HG03342 (cell line): Measurements from ENCODE around the gene CCL26.
"Not testable (repeated sequence)": the region's sequence is repeated elsewhere in the genome, so short reads cannot be mapped to it uniquely, and the experiment has no call there.

Source experiments
- ATAC-seq: cut with Tn5 transposase; IDR thresholded peaks from one replicate; pipeline ENCODE4 v1.9.1; 2021; ENCODE audit warnings: mild to moderate bottlenecking, moderate library complexity; ENCODE audit not compliant: unreplicated experiment

The CCL26 gene

DNA sequence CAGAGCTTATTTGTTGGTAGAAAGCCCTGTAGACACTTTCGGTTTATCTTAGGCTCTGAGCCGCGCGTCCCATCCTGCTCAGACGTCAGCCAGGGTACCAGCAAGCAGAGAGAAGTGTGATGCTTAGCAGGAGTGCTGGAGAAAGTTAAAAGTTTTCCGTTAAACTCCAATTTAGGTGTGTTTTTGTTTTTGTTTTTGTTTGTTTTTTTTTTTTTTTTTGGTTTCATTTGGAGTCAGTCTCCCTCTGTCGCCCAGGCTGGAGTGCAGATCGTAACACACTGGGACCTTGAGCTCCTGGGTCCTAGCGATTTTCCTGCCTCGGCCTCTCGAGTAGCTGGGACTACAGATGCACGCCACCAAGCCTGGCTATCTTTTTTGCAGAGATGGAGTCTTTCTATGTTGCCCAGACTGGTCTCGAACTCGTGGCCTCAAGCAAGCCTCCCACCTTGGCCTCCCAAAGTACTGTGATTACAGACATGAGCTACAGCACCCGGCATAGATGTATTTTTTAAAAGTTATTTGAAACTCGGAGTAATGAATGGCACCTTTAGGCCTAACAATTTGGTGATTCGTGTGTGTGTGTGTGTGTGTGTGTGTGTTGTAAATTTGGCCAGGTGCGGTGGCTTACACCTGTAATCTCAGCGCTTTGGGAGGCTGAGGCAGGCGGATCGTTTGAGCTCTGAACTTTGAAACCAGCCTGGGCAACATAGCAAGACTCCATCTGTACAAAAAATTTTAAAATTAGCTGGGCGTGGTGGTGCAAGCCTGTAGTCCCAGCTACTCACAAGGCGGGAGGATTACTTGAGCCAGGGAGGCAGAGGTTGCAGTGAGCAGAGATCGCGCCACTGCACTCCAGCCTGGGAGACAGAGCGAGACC lies 32.0 kb downstream of the CCL26 start:
- no peak for ATAC-seq

DNA sequence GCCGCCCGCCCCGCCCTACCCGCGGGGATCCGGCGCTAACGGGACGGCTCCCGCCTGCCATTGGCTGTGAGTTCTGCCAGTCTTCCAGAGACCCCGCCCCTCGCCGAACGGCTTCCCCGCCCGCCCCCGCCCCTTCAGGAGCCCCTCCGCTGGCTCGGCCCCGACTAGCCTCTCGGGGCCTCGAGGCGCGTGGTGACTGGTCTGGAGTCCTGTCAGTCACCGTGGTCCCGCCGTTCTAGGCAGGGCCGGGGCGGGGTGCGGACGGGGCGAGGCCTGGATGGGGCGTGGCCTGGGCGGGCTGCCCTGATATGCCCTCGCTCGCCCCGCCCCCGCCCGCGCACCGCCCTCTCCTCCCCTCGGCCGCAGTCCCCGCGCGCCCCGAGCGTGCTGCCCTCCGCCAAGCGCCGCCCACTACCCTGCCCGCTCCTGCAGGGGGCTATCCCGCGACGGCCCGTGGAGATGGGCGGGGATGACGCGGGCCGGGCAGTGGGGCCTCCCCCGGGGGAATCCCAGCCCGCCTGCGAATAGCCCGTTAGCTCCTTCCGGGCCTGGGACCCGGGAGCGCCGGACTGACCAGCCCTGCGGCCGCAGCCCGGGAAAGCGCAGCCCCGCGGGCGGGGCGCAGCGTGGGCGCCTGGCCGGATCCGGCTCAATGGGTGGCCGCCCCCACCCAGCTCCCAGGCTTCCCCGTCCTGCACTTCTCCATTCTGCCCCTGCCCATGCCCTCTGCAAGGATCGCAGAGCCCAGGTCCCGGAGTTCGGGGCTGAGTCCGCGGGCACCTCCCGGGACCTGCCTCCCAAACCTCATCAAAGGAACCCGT lies 32.8 kb downstream of the CCL26 start:
- peak; percentile 95 for ATAC-seq

DNA sequence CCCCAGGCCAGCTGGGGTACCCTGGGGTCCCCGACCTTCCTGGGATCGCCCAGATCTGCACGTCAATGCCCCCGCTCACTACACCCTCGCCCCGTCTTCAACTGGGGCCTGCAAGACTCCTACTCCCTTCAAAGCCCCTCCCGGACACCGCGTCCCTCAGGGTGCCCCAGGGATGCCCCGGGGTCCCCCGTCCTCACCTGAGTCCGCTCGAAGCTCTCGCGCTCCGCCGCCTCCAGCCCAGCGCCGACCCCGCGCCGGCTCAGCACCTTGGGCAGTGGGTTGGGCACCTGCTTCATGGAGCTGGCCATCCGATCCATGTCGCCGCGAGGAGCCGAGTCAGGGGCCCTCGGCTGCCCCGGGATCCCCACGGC lies 33.4 kb downstream of the CCL26 start, which contains the start of gene HIP1:
TSS of gene HIP1 (minus strand) at position 338 of the 371 bp plus-strand sequence. CDS start at position 317, 21 bp downstream.
- ATAC-seq = no peak

GRCh38 chr7:75737856-75738603 lies 34.0 kb downstream of the CCL26 start:
- ATAC-seq = no peak

GRCh38 chr7:75735581-75736350 lies 36.2 kb downstream of the CCL26 start:
- ATAC-seq = no peak

GRCh38 chr7:75734586-75735458 lies 37.2 kb downstream of the CCL26 start:
- no peak for ATAC-seq

- no peak for ATAC-seq
Observed at GRCh38 chr7:75732764-75733630, 39.0 kb downstream of the CCL26 start.

DNA sequence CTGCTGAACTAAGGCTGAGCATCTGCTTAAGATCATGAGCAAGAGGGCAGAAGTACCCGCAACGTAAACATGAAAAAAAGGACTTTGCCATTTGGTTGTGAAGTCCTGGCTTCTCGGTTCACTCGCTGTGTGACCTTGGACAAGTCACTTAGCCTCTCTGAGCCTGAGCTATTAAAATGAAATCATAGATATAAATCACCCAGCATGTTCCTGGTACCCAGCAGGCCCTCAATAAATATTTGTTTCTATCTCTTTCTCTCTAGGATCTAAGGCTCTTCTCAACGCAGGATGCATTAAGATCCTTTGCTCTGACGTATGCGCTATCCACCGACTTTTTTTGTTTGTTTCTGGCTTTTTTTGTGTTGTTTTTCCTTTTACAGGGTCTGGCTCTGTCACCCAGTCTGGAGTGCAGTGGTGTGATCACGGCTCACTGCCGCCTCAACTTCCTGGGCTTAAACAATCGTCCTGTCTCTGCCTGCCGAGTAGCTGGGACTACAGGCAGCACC lies 39.9 kb downstream of the CCL26 start:
- ATAC-seq = no peak

GRCh38 chr7:75729851-75730274 lies 42.1 kb downstream of the CCL26 start:
- ATAC-seq = no peak

DNA sequence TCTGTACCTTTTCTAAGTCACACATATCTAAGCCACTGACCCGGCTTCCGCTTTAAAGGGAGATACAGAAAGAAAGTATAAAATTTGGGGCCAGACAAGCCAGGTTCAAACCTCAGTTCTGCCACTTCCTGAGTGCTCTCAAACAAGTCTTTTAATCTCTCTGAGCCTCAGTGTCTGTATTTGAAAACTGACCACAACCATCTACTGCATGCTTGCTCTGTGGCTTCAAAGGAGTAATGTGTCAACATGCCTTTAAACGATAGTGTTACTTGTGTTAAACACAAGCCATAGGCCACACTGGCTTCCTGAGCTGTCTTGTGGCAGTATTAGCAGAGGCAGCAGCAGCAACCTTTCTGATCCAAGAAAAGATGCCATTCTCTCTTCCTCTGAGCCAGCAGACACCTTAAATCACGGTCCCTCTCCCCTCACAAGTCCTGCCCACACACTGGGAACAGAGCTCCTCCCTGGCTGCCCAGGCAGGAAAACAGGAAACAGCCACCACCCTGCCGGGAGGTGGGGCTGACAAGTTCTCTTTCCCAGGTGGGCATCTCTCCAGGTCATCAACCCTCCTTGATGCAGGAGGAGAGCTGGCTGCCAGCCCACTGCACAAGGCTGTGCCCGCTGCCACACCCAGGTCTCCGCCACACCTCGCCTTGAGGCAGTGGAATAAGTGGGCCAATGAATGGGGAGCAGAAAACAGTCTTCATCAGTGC lies 44.0 kb downstream of the CCL26 start:
- ATAC-seq = no peak

- ATAC-seq = not testable (repeated sequence)
Observed at GRCh38 chr7:75727351-75727750, 44.7 kb downstream of the CCL26 start.

DNA sequence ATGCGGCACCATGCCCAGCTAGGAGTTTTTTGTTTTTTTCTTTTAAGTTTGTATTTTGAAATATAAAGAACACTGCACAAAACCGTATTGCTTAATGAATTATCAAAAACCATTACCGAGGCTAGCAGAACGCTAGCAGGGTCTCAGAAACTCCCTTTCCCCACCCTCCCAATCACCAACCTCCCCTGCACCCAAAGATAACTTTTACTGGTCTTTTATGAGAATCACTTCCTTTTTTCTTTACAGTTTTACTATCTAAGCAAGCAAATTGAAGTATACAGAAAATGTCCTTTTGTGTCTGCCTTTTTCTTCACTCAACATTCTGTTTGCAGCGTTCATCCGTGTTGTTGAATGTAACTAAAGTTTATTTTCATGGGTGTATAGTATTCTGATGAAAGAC lies 46.7 kb downstream of the CCL26 start:
- ATAC-seq = no peak

GRCh38 chr7:75723444-75723843 lies 48.6 kb downstream of the CCL26 start:
- no peak for ATAC-seq

DNA sequence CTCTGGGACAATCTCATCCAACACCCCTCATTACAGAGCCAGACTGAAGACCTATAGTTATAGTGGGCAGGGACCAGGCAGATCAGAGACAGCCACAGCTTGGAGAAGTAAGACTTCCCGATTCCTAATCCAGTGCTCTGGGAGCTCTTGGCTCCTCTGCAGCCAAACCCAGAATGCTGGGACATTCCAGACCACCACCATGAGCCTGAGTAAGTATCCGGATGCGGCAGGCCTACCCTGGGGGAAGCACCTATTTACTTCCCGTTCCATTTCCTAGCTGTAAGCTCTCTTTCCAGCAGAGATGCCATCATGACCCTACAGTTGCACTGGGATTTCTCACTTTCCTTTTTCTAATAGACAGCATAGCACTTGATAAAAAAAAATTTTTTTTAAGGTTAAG lies 49.6 kb downstream of the CCL26 start:
- no peak for ATAC-seq

- not testable (repeated sequence) for ATAC-seq
Observed at GRCh38 chr7:75721922-75722321, 50.1 kb downstream of the CCL26 start.

- no peak for ATAC-seq
Observed at GRCh38 chr7:75721426-75721825, 50.6 kb downstream of the CCL26 start.

DNA sequence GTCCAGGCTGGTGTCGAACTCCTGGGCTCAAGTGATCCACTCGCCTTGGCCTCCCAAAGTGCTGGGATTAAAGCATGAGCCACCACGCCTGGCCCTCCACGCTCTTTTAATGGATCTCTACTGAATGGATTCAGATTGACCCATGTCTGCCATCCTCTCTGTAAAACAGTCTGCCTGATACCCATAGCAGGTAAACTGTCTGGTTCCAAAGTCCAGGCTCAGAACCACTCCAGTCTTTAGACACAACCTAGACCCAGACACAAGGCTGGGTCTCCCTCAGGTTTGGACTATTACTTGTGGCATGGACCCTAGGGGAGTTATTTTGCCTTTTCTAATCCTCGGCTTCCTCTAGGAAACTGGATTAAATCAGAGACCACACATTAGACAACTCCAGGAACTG lies 52.4 kb downstream of the CCL26 start:
- ATAC-seq = no peak
